HEK293 (cell line): Measurements from ENCODE around the gene PLEKHA7.

Experiments
- CTCF ChIA-PET: fragments of 350-600 bp; formaldehyde crosslinking; extraction: SDS; loops from one replicate; lab custom pipeline; 2021; ENCODE audit warnings: antibody characterized with exemption; lab: Yijun Ruan, JAX
- POLR2A ChIA-PET: fragments of 300-600 bp; formaldehyde crosslinking; extraction: SDS; loops from one replicate; lab custom pipeline; 2020; ENCODE audit warnings: antibody characterized with exemption, inconsistent platforms; lab: Yijun Ruan, JAX
- H3K27ac ChIP-seq: fragments of 200-500 bp; sonication (Bioruptor generic); 2 replicates; pipeline ENCODE4 v1.5.1; 2014; ENCODE audit warnings: low read depth, low read length, control low read depth, inconsistent platforms; ENCODE audit errors: extremely low read depth
- H3K36me3 ChIP-seq, 2 experiments: fragments of 200-500 bp in 1 of 2; sonication (Bioruptor generic) in 1 of 2; 1 replicate in 1 of 2; 2 replicates in 1 of 2; pipeline ENCODE4 v1.5.1; 2014 to 2017; ENCODE audit warnings: inconsistent platforms in 2 of 2, low read length in 2 of 2; ENCODE audit not compliant: control insufficient read depth in 2 of 2, insufficient read depth in 1 of 2
- H3K4me1 ChIP-seq: fragments of 200-500 bp; sonication (Bioruptor generic); 2 replicates; pipeline ENCODE4 v1.5.1; 2014; ENCODE audit warnings: mild to moderate bottlenecking, low read length, inconsistent platforms; ENCODE audit not compliant: control insufficient read depth, insufficient read depth
- H3K4me3 ChIP-seq: 2 replicates; pipeline ENCODE4 v1.5.1; 2011; ENCODE audit warnings: low read depth, mild to moderate bottlenecking, control low read depth, low read length, moderate library complexity
- H3K9me3 ChIP-seq: fragments of 200-500 bp; sonication (Bioruptor generic); 2 replicates; pipeline ENCODE4 v1.5.1; 2014; ENCODE audit warnings: low read depth, low read length, inconsistent platforms; ENCODE audit not compliant: control insufficient read depth, insufficient read depth
- AEBP2 ChIP-seq: fragments of 450-650 bp; formaldehyde crosslinking; IDR thresholded peaks from 2 replicates; pipeline ENCODE4 v1.5.1; 2016; ENCODE audit warnings: missing biosample characterization, missing genetic modification characterization, borderline replicate concordance
- INSM2 ChIP-seq: fragments of 450-650 bp; formaldehyde crosslinking; IDR thresholded peaks from 2 replicates; pipeline ENCODE4 v1.5.1; 2016; ENCODE audit warnings: missing biosample characterization, missing genetic modification characterization
- KLF7 ChIP-seq: fragments of 450-650 bp; formaldehyde crosslinking; IDR thresholded peaks from 2 replicates; pipeline ENCODE4 v1.5.1; 2016; ENCODE audit warnings: missing biosample characterization, missing genetic modification characterization, borderline replicate concordance
- KLF8 ChIP-seq: fragments of 450-650 bp; formaldehyde crosslinking; IDR thresholded peaks from 2 replicates; pipeline ENCODE4 v1.5.1; 2016; ENCODE audit warnings: missing biosample characterization, missing genetic modification characterization
- PBX3 ChIP-seq: sonication (generic); formaldehyde crosslinking; IDR thresholded peaks from 2 replicates; pipeline ENCODE4 v1.8.1; 2022; ENCODE audit warnings: mild to moderate bottlenecking, moderate library complexity, missing genetic modification reagents
- YY1 ChIP-seq: fragments of 450-650 bp; formaldehyde crosslinking; IDR thresholded peaks from 2 replicates; pipeline ENCODE4 v1.5.1; 2018; ENCODE audit warnings: missing biosample characterization, missing genetic modification characterization
- ZNF114 ChIP-seq: fragments of 450-650 bp; formaldehyde crosslinking; IDR thresholded peaks from 2 replicates; pipeline ENCODE4 v1.5.0; 2017; ENCODE audit warnings: missing biosample characterization, missing genetic modification characterization
- ZNF133 ChIP-seq: fragments of 450-650 bp; formaldehyde crosslinking; IDR thresholded peaks from 2 replicates; pipeline ENCODE4 v1.5.1; 2016; ENCODE audit warnings: missing biosample characterization, missing genetic modification characterization
- ZNF138 ChIP-seq: fragments of 450-650 bp; formaldehyde crosslinking; IDR thresholded peaks from 2 replicates; pipeline ENCODE4 v1.5.1; 2016; ENCODE audit warnings: missing biosample characterization, missing genetic modification characterization, borderline replicate concordance
- ZNF146 ChIP-seq: fragments of 450-650 bp; formaldehyde crosslinking; IDR thresholded peaks from 2 replicates; pipeline ENCODE4 v1.5.1; 2016; ENCODE audit warnings: missing biosample characterization, missing genetic modification characterization
- ZNF174 ChIP-seq: fragments of 450-650 bp; formaldehyde crosslinking; IDR thresholded peaks from 2 replicates; pipeline ENCODE4 v1.5.0; 2017; ENCODE audit warnings: missing biosample characterization, mild to moderate bottlenecking, missing genetic modification characterization
- ZNF202 ChIP-seq: fragments of 450-650 bp; formaldehyde crosslinking; IDR thresholded peaks from 2 replicates; pipeline ENCODE4 v1.5.1; 2016; ENCODE audit warnings: missing biosample characterization, missing genetic modification characterization, borderline replicate concordance
- ZNF23 ChIP-seq: fragments of 450-650 bp; formaldehyde crosslinking; IDR thresholded peaks from 2 replicates; pipeline ENCODE4 v1.5.1; 2016; ENCODE audit warnings: missing biosample characterization, missing genetic modification characterization, borderline replicate concordance
- ZNF350 ChIP-seq: fragments of 450-650 bp; formaldehyde crosslinking; IDR thresholded peaks from 2 replicates; pipeline ENCODE4 v1.5.0; 2017; ENCODE audit warnings: missing biosample characterization, mild to moderate bottlenecking, missing genetic modification characterization
- ZNF449 ChIP-seq: fragments of 450-650 bp; formaldehyde crosslinking; IDR thresholded peaks from 2 replicates; pipeline ENCODE4 v1.5.1; 2017; ENCODE audit warnings: missing biosample characterization, mild to moderate bottlenecking, missing genetic modification characterization, moderate library complexity
- ZNF501 ChIP-seq: fragments of 450-650 bp; formaldehyde crosslinking; IDR thresholded peaks from 2 replicates; pipeline ENCODE4 v1.5.1; 2016; ENCODE audit warnings: missing biosample characterization, missing genetic modification characterization
- ZNF530 ChIP-seq: fragments of 450-650 bp; formaldehyde crosslinking; IDR thresholded peaks from 2 replicates; pipeline ENCODE4 v1.5.1; 2016; ENCODE audit warnings: low read depth, missing biosample characterization, missing genetic modification characterization
- ZNF610 ChIP-seq: fragments of 450-650 bp; formaldehyde crosslinking; IDR thresholded peaks from 2 replicates; pipeline ENCODE4 v1.5.1; 2016; ENCODE audit warnings: missing biosample characterization, missing genetic modification characterization, borderline replicate concordance
- ZNF626 ChIP-seq: fragments of 450-650 bp; sonication (Bioruptor Pico); formaldehyde crosslinking; IDR thresholded peaks from 2 replicates; pipeline ENCODE4 v1.5.1; 2018; ENCODE audit warnings: missing biosample characterization, missing genetic modification characterization, inconsistent platforms
- ZNF645 ChIP-seq: fragments of 450-650 bp; formaldehyde crosslinking; IDR thresholded peaks from 2 replicates; pipeline ENCODE4; 2016; ENCODE audit warnings: missing biosample characterization, missing genetic modification characterization
- ZNF660 ChIP-seq: fragments of 450-650 bp; IDR thresholded peaks from 2 replicates; pipeline ENCODE4 v1.5.1; 2018; ENCODE audit warnings: missing biosample characterization, mild to moderate bottlenecking, missing genetic modification characterization
- ZNF704 ChIP-seq: fragments of 450-650 bp; formaldehyde crosslinking; IDR thresholded peaks from 2 replicates; pipeline ENCODE4 v1.5.1; 2016; ENCODE audit warnings: missing biosample characterization, missing genetic modification characterization
- ZNF76 ChIP-seq: fragments of 450-650 bp; formaldehyde crosslinking; IDR thresholded peaks from 2 replicates; pipeline ENCODE4; 2016; ENCODE audit warnings: low read depth, missing biosample characterization, missing genetic modification characterization, borderline replicate concordance
- ZXDB ChIP-seq: fragments of 450-650 bp; formaldehyde crosslinking; IDR thresholded peaks from 2 replicates; pipeline ENCODE4 v1.5.1; 2016; ENCODE audit warnings: missing biosample characterization, missing genetic modification characterization

The PLEKHA7 gene

GRCh38 chr11:16891165-16891564 is 123.0 kb downstream of the PLEKHA7 start (continued):
- TF ChIP-seq ZNF626 (tag by site-specific recombination) = no peak
- no peak for TF ChIP-seq INSM2 (tag by site-specific recombination)
- no peak for TF ChIP-seq ZNF174 (tag by site-specific recombination)
- no peak for TF ChIP-seq ZNF23 (tag by site-specific recombination)
- TF ChIP-seq ZNF530 = no peak
- TF ChIP-seq ZNF704 (tag by site-specific recombination) = no peak
- TF ChIP-seq ZNF350 = no peak
- TF ChIP-seq, all 188 proteins: peak for 0

- ChIA-PET POLR2A (no interaction called here), CTCF (no interaction called here)
- Histone ChIP-seq H3K4me3 (no peak overlapping the region), H3K4me1 (peaks cover 4% of the 10 kb centered on the region; the same call in 1 of the 2 replicates), H3K9me3 (no peaks in the 10 kb centered on the region), H3K36me3 (no peaks in the 10 kb centered on the region), H3K27ac (no peak overlapping the region)
- TF ChIP-seq ZNF202 (tag by site-specific recombination) (no peak), ZNF645 (tag by site-specific recombination) (no peak), ZNF114 (tag by site-specific recombination) (no peak), ZNF449 (tag by site-specific recombination) (no peak)
These were observed 123.8 kb downstream of the PLEKHA7 start for GRCh38 chr11:16890442-16890841.

- Histone ChIP-seq H3K4me1 (peaks cover 4% of the 10 kb centered on the region; the same call in 1 of the 2 replicates), H3K9me3 (no peaks in the 10 kb centered on the region), H3K36me3 (no peaks in the 10 kb centered on the region), H3K27ac (no peak overlapping the region), H3K4me3 (no peak overlapping the region)
- POLR2A ChIA-PET = no interaction called here
- CTCF ChIA-PET = no interaction called here
- TF ChIP-seq ZNF133 (tag by site-specific recombination) (no peak), ZNF501 (tag by site-specific recombination) (no peak), AEBP2 (tag by site-specific recombination) (no peak), ZNF76 (tag by site-specific recombination) (no peak), ZNF626 (tag by site-specific recombination) (peak; percentile 85; the same call in 1 of the 2 replicates), ZNF610 (tag by site-specific recombination) (no peak), KLF8 (tag by site-specific recombination) (no peak), PBX3 (CRISPR knock-in tag) (no peak), ZNF660 (tag by site-specific recombination) (no peak), ZXDB (tag by site-specific recombination) (no peak), ZNF138 (tag by site-specific recombination) (no peak), ZNF146 (no peak), YY1 (no peak), ZNF704 (tag by site-specific recombination) (no peak), KLF7 (tag by site-specific recombination) (no peak)
These were observed 124.3 kb downstream of the PLEKHA7 start for GRCh38 chr11:16889905-16890304.
